Mesenchymal stem cell (in vitro differentiated cells and primary cell): Measurements from ENCODE around the gene CYTH3.
"Not testable (repeated sequence)": the region's sequence is repeated elsewhere in the genome, so short reads cannot be mapped to it uniquely, and the experiment has no call there.

Source experiments
- DNase-seq: peaks from one replicate; pipeline ENCODE4 v3.0.0-alpha.2; 2013
- H2AFZ ChIP-seq: one replicate; pipeline ENCODE4 v1.6.1; 2013; ENCODE audit warnings: low read depth, mild to moderate bottlenecking, control low read depth, inconsistent platforms, low read length, moderate library complexity
- H2AK5ac ChIP-seq: 2 replicates; pipeline ENCODE4 v1.6.1; 2013; ENCODE audit warnings: low read length, moderate library complexity, mild to moderate bottlenecking, inconsistent platforms; ENCODE audit not compliant: severe bottlenecking
- H2BK120ac ChIP-seq: one replicate; pipeline ENCODE4 v1.6.1; 2013; ENCODE audit warnings: low read depth, mild to moderate bottlenecking, inconsistent platforms, low read length, moderate library complexity
- H2BK12ac ChIP-seq, 2 experiments: one replicate each; pipeline ENCODE4 v1.6.1; 2013; ENCODE audit warnings: inconsistent platforms in 2 of 2, low read length in 2 of 2, mild to moderate bottlenecking in 2 of 2, moderate library complexity in 2 of 2, control low read depth in 1 of 2
- H2BK15ac ChIP-seq: one replicate; pipeline ENCODE4 v1.6.1; 2013; ENCODE audit warnings: mild to moderate bottlenecking, low read depth, inconsistent platforms; ENCODE audit not compliant: poor library complexity, severe bottlenecking
- H2BK5ac ChIP-seq: 2 replicates; pipeline ENCODE4 v1.6.1; 2013; ENCODE audit warnings: low read depth, mild to moderate bottlenecking, low read length, control low read depth, inconsistent platforms; ENCODE audit not compliant: poor library complexity, severe bottlenecking
- H3K14ac ChIP-seq, 2 experiments: one replicate each; pipeline ENCODE4 v1.6.1; 2013; ENCODE audit warnings: inconsistent platforms in 2 of 2, low read length in 2 of 2, control low read depth in 1 of 2, mild to moderate bottlenecking in 1 of 2, moderate library complexity in 1 of 2
- H3K18ac ChIP-seq, 2 experiments: one replicate each; pipeline ENCODE4 v1.6.1; 2013; ENCODE audit warnings: inconsistent platforms in 2 of 2, low read length in 2 of 2, control low read depth in 1 of 2, low read depth in 1 of 2, mild to moderate bottlenecking in 1 of 2
- H3K23ac ChIP-seq, 2 experiments: one replicate each; pipeline ENCODE4 v1.6.1; 2013; ENCODE audit warnings: inconsistent platforms in 2 of 2, low read length in 2 of 2, mild to moderate bottlenecking in 2 of 2, moderate library complexity in 2 of 2, control low read depth in 1 of 2
- H3K27ac ChIP-seq: 2 replicates; pipeline ENCODE4 v1.5.1; 2013; ENCODE audit warnings: mild to moderate bottlenecking, moderate library complexity, low read length, control low read depth, inconsistent platforms; ENCODE audit not compliant: poor library complexity, severe bottlenecking
- H3K27me3 ChIP-seq, 2 experiments: 2 replicates each; pipeline versions ENCODE4 v1.6.1 to v1.7.0; 2013; ENCODE audit warnings: low read length in 2 of 2, mild to moderate bottlenecking in 2 of 2, moderate library complexity in 2 of 2, control low read depth in 1 of 2, inconsistent platforms in 1 of 2; ENCODE audit not compliant: control insufficient read depth in 1 of 2, insufficient read depth in 1 of 2
- H3K36me3 ChIP-seq, 2 experiments: 2 replicates each; pipeline versions ENCODE4 v1.6.1 to v1.7.0; 2013; ENCODE audit warnings: low read length in 2 of 2, control low read depth in 1 of 2, inconsistent platforms in 1 of 2, low read depth in 1 of 2, mild to moderate bottlenecking in 1 of 2; ENCODE audit not compliant: insufficient read depth in 2 of 2, control insufficient read depth in 1 of 2
- H3K4ac ChIP-seq, 2 experiments: one replicate each; pipeline ENCODE4 v1.6.1; 2013; ENCODE audit warnings: inconsistent platforms in 2 of 2, low read length in 2 of 2, mild to moderate bottlenecking in 2 of 2, moderate library complexity in 2 of 2, control low read depth in 1 of 2, low read depth in 1 of 2
- H3K4me1 ChIP-seq: 2 replicates; pipeline ENCODE4 v1.6.1; 2013; ENCODE audit warnings: low read depth, low read length, control low read depth; ENCODE audit not compliant: control insufficient read depth, insufficient read depth
- H3K4me2 ChIP-seq: 2 replicates; pipeline ENCODE4 v1.6.1; 2013; ENCODE audit warnings: low read length, mild to moderate bottlenecking, inconsistent platforms; ENCODE audit not compliant: poor library complexity, severe bottlenecking
- H3K4me3 ChIP-seq, 2 experiments: 2 replicates each; pipeline versions ENCODE4 v1.5.1 to v1.7.0; 2013; ENCODE audit warnings: low read length in 2 of 2, mild to moderate bottlenecking in 2 of 2, control low read depth in 1 of 2, low read depth in 1 of 2; ENCODE audit not compliant: insufficient read depth in 1 of 2
- H3K79me1 ChIP-seq: replicated peaks from 2 replicates; pipeline ENCODE4 v1.6.1; 2013; ENCODE audit warnings: mild to moderate bottlenecking, control low read depth, low read length, inconsistent platforms; ENCODE audit not compliant: poor library complexity, severe bottlenecking
- H3K9ac ChIP-seq: 2 replicates; pipeline ENCODE4 v1.7.0; 2013; ENCODE audit warnings: mild to moderate bottlenecking, low read length, moderate library complexity
- H3K9me3 ChIP-seq: 2 replicates; pipeline ENCODE4 v1.7.0; 2013; ENCODE audit warnings: mild to moderate bottlenecking, low read length; ENCODE audit not compliant: control insufficient read depth
- H4K8ac ChIP-seq: one replicate; pipeline ENCODE4 v1.6.1; 2013; ENCODE audit warnings: inconsistent platforms, mild to moderate bottlenecking, low read length, moderate library complexity
- H4K91ac ChIP-seq: one replicate; pipeline ENCODE4 v1.6.1; 2013; ENCODE audit warnings: mild to moderate bottlenecking, low read length, inconsistent platforms
- WGBS: methylation state at CpG from one replicate; pipeline ENCODE4 v1.1.7; 2013; ENCODE audit warnings: mixed read lengths; 5-methylcytosine and 5-hydroxymethylcytosine counted together

CYTH3 gene

DNA sequence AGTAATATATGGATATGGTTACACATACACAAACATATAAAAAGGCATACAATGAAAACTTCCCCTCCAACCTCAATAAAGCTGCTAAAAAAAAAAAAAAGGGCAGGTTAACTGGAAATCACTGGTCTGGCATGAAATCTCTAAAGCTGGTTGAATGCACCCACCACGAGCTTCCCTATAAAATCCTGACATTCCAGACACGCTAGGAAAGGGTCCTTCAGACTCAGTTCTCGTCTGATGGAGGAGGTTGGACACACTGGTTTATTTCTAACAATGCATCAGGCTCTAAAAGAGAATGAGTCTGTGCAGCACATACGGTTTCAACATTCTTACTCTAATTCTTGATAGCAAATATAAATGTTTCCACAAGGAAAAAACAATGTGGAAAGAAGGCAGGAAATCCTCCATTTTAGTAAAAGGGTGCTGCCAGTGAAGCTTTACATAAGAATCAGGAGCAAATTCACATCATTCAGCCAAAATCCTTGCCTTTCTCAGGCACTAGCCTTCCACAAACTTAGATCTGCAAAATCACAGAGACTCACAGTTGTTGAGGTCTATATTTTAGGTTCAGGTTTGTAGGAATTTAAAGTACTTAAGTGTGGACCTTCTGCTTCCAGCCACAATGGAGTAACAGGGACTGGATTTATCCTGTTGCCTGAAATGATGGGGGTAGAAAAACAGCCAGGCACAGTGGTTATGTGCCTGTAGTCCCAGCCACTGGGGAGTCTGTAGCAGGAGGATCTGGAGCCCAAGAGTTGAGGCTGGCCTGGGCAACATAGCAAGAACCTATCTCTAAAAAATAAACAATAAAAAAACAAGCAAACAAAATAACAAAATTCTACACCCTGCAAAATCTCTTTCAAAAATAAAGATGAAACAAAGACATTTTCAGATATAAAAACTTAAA, 73.5 kb downstream of the CYTH3 start:
- Histone ChIP-seq H2BK120ac (no peak overlapping the region), H4K91ac (no peak overlapping the region), H3K27me3 (no peaks in the 10 kb centered on the region), H4K8ac (no peak overlapping the region), H3K9me3 (no peaks in the 10 kb centered on the region), H2AK5ac (no peak overlapping the region), H3K27ac (no peak overlapping the region), H3K79me1 (peaks cover 24% of the 10 kb centered on the region), H3K14ac (no peak overlapping the region), H3K4me1 (peaks cover 5% of the 10 kb centered on the region), H3K9ac (no peak overlapping the region), H3K23ac (no peak overlapping the region), H2BK5ac (no peak overlapping the region), H2BK15ac (no peak overlapping the region), H3K4me2 (no peak overlapping the region), H3K4ac (no peak overlapping the region), H3K18ac (no peak overlapping the region), H2AFZ (no peak overlapping the region), H2BK12ac (no peak overlapping the region), H3K4me3 (no peak overlapping the region), H3K36me3 (peaks cover 0 to 4% of the 10 kb centered on the region in 2 experiments)
- peak; percentile 17 for DNase-seq
- 89% methylated on average over 2 of the region's 4 CpGs for WGBS

DNA sequence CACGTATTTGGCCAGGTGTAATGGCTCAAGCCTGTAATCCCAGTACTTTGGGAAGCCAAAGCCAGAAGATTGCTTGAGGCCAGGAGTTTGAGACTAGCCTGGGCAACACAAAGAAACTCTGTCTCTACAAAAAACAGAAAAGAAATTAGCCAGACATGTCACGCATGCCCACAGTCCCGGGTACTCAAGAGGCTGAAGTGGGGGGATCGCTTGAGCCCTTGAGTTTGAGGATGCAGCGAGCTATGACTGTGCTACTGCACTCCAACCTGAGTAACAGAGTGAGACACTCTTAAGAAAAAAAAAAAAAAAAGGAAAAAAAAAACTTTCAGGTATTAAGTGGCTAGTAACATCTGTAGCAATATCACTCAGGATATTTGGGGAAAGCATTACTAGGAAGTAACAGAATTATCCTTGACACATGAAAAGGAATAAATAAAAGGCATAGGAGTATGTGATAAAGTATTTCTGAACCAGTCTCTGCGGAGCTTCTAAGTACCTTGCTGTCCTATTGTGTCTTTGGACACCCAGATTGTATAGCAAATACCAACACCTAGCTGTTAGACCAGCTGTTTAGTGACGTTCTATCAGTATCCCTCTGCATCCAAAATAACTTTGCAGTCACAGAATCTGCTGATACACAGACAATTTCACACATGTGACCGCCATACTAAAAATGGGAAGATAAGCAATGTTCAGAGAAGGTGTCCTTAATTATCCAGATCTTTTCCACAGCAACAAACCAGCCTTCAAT, 74.4 kb downstream of the CYTH3 start:
- Histone ChIP-seq H4K8ac (no peak overlapping the region), H4K91ac (no peak overlapping the region), H3K14ac (no peak overlapping the region), H2AFZ (no peak overlapping the region), H3K27ac (no peak overlapping the region), H3K9ac (no peak overlapping the region), H2BK12ac (no peak overlapping the region), H3K4me1 (peaks cover 5% of the 10 kb centered on the region), H2BK120ac (no peak overlapping the region), H3K79me1 (peaks cover 30% of the 10 kb centered on the region), H2AK5ac (no peak overlapping the region), H3K9me3 (no peaks in the 10 kb centered on the region), H3K18ac (no peak overlapping the region), H3K4me2 (no peak overlapping the region), H3K27me3 (no peaks in the 10 kb centered on the region), H2BK15ac (no peak overlapping the region), H3K36me3 (peaks cover 0 to 4% of the 10 kb centered on the region in 2 experiments), H2BK5ac (no peak overlapping the region), H3K23ac (no peak overlapping the region), H3K4me3 (no peak overlapping the region), H3K4ac (no peak overlapping the region)
- DNase-seq, result no peak
- 98% methylated on average over 6 of the region's 8 CpGs for WGBS

DNA sequence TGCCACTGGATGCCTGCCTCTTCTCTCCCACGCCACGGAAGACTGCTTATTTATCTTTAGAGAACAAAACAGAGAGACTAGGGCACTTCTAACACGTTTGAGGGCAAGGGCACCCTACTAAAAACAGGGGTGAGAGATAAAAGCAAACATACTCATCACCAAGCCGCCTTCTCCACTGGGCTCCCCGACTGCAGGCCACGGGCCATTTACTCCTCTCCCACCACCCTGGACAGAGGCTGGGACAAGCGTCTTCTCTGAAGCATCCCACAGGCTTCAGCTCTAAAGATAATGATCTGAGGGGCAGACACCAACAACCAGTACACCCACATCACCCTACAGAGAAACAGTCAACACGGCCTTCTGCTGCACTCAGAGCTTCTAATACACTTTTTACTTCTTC, 78.7 kb downstream of the CYTH3 start:
- WGBS, result 91% methylated on average over 8 of the region's 8 CpGs
- H4K91ac ChIP-seq, result no peak overlapping the region
- no peak overlapping the region for H2BK5ac ChIP-seq
- peak overlapping the region in 1 of 2 experiments; percentile 40 for H3K18ac ChIP-seq
- no peak overlapping the region for H3K14ac ChIP-seq
- H3K4me2 ChIP-seq, result no peak overlapping the region
- H3K4me1 ChIP-seq, result no peaks in the 10 kb centered on the region
- H3K4me3 ChIP-seq, result no peak overlapping the region
- no peak overlapping the region for H3K27ac ChIP-seq
- H2BK15ac ChIP-seq, result peak overlapping the region; percentile 67
- no peaks in the 10 kb centered on the region for H3K27me3 ChIP-seq
- no peak for DNase-seq
- no peak overlapping the region for H3K23ac ChIP-seq
- H3K9ac ChIP-seq, result no peak overlapping the region
- no peaks in the 10 kb centered on the region for H3K9me3 ChIP-seq
- peaks cover 31% of the 10 kb centered on the region for H3K79me1 ChIP-seq
- peaks cover 12 to 13% of the 10 kb centered on the region in 2 experiments for H3K36me3 ChIP-seq
- H2BK12ac ChIP-seq, result no peak overlapping the region
- H4K8ac ChIP-seq, result no peak overlapping the region
- H2BK120ac ChIP-seq, result no peak overlapping the region
- no peak overlapping the region for H2AK5ac ChIP-seq
- no peak overlapping the region for H2AFZ ChIP-seq
- H3K4ac ChIP-seq, result no peak overlapping the region

DNA sequence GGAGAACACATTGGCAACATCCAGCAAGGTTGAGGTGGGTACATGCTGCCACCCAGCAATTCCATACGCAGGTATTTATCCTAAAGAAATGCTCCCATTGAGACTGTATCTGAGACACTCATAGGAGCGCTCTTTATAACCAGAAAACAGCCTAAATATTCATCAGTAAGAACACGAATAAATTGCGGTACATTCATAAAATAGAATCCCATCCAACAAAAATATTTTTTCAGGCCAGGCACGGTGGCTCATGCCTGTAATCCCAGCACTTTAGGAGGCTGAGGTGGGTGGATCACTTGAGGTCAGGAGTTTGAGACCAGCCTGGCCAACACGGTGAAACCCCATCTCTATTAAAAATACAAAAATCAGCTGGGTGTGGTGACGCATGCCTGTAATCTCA, 81.9 kb downstream of the CYTH3 start:
- peaks cover 23% of the 10 kb centered on the region for H3K79me1 ChIP-seq
- not testable (repeated sequence) for H3K9ac ChIP-seq, DNase-seq, H4K8ac ChIP-seq, H3K27me3 ChIP-seq, H2BK12ac ChIP-seq, H2AK5ac ChIP-seq, H3K27ac ChIP-seq, H3K23ac ChIP-seq, H3K4ac ChIP-seq, H3K4me3 ChIP-seq, H3K14ac ChIP-seq, H2BK15ac ChIP-seq, H4K91ac ChIP-seq, H2BK5ac ChIP-seq, H2BK120ac ChIP-seq, H3K9me3 ChIP-seq, H3K4me2 ChIP-seq, H3K18ac ChIP-seq, H2AFZ ChIP-seq, H3K4me1 ChIP-seq
- 98% methylated on average over 6 of the region's 7 CpGs for WGBS
- H3K36me3 ChIP-seq, result peaks cover 21 to 41% of the 10 kb centered on the region in 2 experiments
